HT1080 (cell line): ENCODE data around the gene CEP85. TPM values are rescaled to one million over a fixed set of nuclear protein-coding genes. Genes with fewer than 3 reads are reported as not detected.
A peak's percentile ranks its signal among the peaks of the same experiment; 100 is the strongest.
"Not testable (repeated sequence)": the region's sequence is repeated elsewhere in the genome, so short reads cannot be mapped to it uniquely, and the experiment has no call there.

Source experiments
- DNase-seq: peaks from one replicate; pipeline ENCODE4 v3.0.0-alpha.2; 2015; ENCODE audit warnings: low read depth
- total RNA-seq: library from RNA; depleted of rRNA; stranded (reverse); fragments of >200 nt; shearing (Covaris generic); gene quantifications from 2 replicates; pipeline ENCODE4 v1.2.3, GENCODE V29; 2014

Gene CEP85
- total RNA-seq, 1 experiment from 2014 or later, result 18.3 TPM

DNA sequence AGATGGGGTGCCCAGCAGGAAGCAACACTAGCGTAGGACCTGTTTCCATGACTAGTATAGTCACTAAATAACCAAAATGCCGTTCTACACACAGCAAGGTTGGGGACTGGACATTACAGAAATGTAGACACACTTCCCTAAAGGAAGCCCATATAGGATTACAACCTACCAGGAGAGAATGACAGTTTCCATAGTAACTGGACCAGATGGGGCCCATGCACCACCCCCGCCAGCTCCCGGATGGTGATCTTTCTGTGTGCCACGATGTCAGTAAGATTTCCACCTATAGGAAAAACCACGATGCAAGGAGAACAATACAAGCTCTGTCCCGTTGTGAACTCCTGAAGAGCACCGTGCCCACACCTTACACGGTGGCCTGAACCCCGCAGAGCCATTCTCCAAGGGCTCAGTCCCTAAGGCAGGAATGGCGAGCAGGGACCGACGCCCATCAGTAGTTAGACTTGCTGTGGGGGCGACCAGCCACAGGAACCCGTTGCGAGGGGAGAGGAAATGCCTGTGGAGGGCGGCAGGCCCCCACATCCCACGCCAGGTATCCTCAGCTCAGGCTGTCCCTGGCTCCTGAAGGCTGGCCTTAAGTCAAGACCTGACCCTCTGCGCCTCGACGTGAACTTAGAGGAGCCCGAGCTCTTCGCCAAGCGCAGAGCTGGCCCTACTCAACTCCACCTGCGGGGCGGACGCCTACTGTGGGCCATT, 13.6 kb upstream of the CEP85 start:
- no peak for DNase-seq

DNA sequence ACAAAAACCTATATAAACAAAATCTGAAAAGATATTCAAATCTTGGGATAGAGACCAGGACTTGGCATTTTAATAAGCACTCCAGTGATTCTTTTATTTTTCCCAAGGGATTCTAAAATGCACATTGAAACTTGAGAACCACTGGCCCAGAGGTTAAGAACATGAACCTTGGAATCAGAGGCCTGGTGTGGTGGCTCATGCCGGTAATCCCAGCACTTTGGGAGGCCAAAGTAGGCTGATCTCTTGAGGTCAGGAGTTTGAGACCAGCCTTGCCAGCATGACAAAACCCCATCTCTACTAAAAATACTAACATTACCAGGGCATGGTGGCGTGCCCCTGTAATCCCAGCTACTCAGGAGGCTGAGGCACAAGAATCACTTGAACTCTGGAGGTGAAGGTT, 12.9 kb upstream of the CEP85 start:
- no peak for DNase-seq

DNA sequence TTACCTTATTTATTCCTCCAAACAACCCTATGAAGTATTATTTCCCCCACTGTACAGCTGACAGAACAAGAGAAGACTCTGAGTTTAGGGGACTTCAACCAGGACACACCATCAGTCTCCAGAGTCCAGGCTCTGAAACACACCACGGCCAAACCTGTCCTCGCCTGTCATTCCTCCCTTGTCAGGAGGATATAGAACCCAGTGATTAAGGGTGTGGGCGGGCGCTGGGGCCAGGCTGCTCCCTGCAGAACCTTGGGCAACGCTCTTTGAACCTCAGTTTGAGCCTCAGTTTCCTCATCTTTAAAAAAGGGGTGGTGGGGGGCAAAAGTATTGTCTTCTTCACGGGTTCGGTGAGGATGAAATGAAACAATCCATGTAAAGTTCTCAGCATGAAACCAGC, 9.4 kb upstream of the CEP85 start:
- DNase-seq, result no peak

DNA sequence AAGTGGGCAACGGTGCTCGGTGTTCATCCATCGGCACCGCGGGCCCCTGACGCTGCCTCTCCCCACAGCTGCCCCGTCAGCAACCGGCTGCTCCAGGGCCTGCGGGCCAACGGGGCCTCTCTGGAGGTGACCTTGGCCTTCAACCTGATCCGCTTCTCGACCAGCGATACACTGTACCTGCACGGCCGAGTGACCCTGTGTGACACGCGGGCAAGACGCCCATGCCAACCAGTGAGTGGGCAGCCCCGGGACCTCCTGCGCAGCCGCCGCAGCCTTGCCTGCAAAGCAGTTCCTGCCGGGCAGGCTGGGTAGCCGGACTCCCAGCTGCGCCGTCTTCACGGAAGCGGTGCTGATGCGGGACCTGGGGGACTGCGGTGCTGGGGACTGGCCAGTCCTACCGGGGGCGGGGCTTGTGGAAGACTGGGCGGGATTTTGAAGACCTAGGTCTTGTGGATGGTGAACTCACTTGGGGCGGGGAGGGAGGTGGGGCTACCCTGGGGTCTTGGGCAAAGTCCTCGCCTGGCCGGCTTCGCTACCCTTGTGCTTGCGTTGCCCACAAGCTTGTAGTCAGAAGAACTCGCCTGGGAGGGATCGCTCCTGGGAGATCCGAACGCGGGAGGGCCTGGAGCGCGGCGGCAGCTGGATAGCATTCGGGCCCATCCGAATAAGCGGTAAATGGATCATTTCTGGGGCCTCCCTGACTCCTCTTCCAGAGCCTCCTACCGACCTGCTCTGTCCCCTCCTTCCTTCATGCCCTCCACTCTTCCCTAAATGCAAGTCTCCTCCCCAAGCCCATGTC, 8.8 kb upstream of the CEP85 start:
- no peak for DNase-seq

DNA sequence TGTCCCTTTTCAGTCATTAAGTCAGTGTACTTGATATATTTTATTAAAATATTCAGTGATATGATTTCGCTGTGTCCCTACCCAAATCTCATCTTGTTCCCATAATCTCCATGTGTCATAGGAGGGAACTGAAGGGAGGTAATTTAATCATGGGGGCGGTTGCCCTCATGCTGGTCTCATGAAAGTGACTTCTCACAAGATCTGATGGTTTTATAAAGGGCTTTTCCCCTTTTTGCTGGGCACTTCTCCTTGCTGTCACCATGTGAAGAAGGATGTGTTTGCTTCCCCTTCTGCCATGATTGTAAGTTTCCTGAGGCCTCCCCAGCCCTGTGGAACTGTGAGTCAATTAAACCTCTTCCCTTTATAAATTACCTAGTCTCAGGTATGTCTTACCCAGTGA, 3.3 kb upstream of the CEP85 start:
- not testable (repeated sequence) for DNase-seq

DNA sequence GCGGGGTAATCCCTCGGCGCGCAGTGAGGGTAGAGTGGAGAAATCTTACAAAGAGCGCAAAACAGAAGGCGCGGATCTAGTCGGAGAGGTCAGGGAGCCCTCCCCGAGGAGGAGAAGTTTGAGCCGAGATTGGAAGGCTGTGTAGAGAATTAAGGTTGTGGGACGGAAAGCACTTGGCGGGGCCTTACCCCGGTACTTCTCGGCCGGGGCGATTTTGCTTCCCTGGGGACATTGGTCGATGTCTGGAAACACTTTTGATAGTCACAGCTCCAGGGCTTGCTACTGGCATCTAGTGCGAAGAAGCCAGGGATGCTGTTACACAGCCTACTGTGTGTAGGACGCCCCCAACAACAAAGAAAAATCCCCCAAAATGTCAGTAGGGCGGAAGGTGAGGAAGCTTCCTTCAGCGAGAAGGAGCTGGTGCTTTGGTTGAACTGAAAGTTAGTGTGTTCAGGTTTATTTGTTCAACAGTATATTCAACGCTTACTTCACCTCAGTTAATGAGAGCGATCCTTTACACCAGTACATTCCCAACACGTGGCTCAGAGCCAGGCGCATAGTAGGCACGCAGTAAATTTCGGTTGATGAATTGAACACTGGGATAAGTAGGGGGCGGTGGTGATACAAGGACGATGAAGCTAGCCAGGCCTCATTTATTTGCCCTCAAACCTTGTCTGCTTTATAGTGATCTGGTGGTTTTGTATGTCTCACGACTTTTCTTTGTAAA, 807 bp downstream of the CEP85 start:
- peak; percentile 29 for DNase-seq

DNA sequence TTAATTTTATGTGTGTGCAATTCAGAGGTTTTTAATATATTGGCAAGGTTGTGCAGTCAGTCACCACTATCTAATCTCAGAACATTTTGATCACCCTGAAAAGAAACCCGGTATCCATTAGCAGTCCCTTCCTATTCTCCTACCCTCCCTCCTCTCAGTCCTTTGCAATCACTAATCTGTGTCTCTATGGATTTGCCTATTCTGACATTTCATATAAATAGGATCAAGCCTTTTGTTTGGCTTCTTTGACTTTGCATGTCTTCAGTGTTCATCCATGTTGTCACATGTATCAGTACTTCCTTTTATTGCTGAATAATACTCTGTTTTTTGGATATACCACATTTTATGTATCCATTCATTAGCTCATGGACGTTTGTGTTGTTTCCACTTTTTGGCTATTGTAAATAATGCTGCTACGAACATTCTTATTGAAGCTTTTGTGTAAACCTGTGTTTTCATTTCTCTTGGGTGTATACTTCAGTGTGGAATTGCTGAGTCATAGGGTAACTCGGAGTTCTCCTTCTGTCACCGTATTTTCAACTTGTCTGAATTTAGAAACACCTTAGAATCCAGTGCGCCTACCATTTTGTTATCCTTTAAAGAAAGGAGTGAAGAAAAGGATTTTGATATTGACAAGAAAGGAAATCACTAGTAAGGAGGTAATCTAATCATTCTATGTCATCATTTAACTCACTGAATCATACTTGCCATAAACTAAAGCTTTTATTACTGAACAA, 3.4 kb downstream of the CEP85 start:
- DNase-seq, result peak; percentile 3

DNA sequence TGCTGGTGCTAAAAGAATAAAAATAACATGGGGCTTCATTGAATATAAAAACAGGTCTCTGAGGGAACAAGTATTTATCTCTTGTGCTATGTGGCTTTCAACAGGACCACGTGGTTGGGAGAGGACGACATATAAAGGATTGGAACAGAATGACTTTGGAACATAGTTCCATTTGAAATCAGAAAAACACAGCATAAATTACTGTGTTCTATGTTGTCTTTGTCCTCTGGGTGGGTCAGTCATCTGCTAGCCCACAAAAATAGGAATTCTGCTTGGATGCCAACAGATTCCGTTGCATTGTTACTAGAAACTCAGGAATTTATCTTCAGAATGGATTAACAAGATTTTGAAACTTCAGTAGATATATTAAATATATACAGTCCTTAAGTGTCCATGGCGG, 5.9 kb downstream of the CEP85 start:
- DNase-seq, result no peak

DNA sequence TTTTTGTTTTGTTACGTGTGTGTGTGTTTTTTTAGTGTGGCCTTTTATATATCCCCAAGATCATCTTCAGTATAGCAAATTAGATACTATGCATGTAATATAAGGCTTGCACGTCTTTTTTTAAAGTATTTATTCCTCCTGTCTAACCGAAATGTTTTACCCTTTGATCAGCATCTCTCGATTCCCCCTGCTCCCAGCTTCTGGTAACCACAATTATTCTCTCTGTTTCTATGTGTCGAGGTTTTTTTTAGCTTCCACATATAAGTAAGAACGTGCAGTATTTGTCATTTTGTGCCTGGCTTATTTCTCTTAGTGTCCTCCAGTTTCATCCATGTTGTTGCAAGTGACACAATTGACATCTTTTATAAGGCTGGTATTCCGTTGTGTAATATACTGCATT, 18.7 kb downstream of the CEP85 start:
- no peak for DNase-seq

DNA sequence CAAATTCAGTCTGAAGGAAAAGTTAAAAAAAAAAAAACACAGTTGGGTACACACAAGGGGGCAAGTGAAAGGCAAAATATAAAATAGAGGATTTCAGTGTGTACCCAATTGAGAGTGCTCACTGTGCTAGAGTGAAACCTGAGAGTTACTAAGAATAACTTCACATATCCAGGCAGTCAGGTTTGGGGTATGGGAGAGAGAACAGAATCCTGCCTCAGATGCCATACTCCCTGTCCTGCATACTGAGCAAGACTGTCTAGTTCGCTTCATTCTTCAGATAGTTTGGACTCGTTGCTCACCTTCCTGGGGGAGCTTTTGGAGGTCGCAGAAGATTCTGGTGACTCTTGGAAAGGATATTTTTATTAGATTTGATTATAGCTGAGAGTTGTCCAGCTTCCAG, 20.4 kb downstream of the CEP85 start:
- DNase-seq, result no peak

DNA sequence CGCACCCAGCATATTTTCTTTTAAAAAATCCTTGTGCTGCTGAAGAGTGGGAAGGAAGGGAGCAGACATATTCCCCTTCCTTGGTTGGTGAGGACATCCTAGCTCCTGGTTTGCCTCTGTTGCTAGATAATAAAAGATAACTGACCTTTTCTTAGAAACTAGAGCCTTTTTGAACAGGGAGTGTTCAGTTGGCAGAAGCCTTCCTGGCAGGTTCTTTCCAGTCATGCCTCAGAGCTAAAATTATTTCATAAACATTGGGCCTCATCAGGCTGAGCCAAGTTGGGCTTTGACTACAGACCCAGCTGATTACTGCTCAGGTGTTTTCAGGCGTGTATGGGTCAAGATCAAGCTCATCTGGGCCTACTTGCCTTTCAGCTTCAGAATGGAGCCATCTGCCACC, 23.2 kb downstream of the CEP85 start:
- no peak for DNase-seq

DNA sequence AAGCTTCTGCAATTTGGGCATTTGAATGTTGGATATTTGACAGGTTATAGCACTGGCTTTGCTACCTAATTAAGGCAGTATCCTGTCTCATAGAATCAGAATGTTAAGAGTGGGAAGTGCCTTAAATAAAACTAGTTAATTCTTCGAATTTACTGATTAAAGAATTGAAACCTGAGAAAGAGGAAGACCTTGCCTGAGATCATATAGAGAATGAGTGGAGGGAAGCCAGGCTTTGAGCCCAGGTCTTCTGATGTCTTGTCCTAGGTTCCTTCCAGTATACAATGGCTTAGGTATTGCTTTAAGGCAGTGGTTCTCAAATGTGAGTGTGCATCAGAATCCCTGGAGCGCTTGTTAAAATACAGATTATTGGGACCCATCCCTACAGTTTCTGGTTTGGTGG, 25.0 kb downstream of the CEP85 start:
- no peak for DNase-seq

DNA sequence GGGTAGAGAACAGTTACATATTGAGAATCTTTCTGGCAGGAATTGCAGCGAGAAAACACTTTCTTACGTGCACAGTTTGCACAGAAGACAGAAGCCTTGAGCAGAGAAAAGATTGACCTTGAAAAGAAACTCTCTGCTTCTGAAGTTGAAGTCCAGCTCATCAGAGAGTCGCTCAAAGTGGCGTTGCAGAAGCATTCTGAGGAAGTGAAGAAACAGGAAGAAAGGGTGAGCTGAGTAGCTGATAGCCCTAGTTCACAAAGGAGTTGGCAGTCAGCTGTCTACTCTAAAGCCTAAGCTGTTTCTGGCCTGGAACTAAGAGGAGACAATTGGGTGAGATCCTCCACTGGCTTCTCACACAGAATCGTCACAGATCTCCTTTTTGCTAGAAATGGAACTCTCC, 25.6 kb downstream of the CEP85 start:
- DNase-seq, result no peak

DNA sequence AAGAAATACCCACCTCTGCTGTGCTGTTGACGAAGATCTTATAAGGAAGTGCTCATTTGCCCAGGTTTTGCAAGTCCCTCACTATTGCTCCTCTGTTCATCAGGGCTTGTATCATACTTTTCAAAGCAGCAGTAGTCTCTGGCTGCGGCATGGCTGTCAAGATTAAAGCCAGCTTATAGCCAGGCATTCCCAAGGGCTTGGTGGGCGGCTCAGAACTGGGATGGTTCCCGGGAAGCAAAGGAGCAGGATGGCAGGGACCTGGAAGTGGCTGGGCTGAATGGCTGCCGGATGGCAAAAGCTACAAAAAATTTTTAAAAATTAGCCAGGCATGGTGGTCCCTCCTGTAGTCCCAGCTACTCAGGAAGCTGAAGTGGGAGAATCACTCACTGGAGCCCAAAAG, 29.2 kb downstream of the CEP85 start:
- no peak for DNase-seq

DNA sequence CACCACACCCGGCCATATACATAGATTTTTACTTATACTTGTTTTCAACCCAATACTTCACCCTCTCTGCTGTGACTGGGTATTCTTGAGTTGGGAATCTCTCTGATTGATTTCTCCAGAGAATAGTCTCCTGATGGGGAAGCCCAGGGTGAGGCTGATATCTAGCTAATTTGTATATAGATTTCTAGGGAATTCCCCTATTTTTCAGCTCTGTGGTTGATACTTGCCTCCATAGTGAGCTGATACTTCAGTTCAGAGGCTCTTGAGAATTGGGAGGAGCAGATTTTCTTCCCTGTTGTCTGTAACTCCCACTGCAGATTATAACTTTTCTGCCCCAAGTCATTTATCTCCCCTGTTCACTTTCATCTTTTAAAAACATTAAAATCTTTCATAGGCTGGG, 31.4 kb downstream of the CEP85 start:
- no peak for DNase-seq

DNA sequence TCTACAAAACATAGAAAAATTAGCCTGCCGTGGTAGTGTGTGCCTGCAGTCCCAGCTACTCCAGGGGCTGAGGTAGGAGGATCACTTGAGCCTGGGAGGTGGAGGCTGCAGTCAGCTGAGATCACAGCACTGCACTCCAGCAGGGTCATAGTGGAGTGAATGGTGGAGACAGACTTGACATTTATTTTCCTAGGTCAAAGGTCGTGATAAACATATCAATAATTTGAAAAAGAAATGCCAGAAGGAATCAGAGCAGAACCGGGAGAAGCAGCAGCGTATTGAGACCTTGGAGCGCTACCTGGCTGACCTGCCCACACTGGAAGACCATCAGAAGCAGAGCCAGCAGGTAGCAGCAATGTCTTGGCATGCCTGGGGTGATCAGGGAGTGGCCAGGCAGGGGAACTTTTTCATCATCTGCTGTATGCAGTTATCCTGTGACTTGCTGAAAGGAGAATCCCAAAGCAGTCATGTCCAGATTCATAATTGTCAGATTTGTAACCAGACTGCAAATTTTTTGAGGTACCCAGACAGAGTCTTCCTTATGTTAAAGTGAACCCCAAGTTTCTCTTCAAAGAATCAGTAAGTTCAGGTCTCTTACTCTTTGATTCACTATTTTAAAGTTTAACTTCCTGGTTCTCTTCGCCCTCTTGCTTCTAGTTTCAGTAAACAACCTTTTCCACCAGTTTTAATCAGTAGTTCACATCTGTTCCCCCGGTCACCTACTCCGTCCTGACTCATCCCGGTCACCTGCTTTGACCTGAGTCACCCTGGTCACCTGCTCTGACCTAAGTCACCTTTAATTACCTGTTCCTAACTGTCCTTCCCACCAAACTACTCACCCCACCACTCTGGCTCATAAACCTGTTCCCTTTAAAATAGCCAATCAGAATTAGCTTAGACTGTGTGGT, 34.5 kb downstream of the CEP85 start:
- no peak for DNase-seq

DNA sequence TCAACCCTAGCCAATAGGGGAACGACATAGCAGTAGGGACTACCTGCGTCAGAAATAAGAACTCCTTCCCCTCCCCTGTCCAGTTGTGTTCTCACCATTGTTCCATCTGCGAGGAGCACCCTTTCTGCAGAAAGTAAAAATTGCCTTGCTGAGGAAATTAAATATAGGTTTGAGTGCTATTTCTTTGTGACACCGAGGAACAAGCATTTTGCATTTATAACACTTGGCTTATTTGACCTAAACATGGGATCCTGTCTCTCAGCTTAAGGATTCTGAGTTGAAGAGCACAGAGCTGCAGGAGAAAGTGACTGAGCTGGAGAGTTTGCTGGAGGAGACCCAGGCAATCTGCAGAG, 35.2 kb downstream of the CEP85 start:
- no peak for DNase-seq

DNA sequence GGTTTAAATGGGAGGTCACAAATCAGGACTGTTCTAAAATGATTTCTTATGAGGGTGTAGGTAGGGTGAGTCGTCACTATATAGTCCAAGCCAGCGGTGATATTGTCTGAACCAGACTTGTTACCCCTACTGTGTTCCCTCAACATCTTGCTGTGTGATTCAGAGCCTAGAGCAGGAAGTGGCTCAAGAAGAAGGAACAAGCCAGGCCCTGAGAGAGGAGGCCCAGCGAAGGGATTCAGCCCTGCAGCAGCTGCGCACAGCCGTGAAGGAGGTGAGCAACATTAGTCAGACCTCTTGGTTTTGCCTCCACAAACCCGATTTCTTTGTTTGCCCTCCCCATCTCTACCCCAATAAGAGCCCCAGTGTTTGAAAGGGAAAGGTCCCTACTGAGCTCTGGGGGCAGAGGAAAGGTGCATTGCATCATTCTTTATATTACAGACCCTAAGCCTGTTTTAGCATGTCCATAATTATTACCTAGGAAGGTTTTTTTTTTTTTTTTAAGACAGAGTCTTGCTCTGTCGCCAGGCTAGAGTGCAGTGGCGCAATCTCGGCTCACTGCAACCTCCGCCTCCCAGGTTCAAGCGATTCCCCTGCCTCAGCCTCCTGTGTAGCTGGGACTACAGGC, 40.9 kb downstream of the CEP85 start:
- peak; percentile 70 for DNase-seq

DNA sequence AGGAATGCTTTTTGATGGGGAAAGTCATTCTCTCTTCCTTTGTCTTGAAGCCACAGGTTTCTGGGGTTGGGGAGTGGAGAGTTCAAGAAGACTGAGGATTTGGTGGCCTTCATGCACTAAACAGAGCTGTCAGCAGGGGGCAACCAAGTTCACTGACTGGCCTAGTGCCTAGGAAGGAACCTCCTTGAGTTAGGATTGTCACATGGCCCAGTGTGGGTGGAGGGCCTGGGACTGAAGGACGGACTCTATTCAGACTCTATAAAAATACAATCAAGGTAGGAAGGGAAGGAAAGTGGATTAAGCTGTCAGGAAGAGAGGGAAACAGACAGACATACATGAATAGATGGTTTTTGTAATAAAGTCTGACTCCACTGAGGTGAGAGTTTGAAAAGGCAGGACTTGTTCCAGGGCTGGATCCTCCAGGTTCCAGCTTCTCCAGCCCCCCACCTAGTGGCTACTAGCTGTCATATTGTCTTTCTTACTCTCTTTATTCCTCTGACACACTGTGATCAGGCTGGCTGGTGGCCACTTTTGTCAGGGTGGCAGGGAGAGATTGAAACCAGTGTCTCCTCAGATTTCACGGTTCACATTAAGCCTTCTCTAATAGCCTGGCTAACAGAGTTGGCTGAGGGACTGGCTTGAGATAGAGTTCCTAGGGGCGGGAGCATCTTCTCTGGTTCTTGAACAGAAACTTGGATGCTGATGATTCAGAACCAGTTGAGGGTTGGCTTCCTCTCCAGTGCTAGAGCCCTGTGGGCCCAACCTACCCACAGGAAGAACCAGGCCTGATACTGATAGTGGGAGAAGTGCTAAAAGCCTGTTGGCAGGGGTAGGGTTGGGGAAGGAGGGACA, 41.8 kb downstream of the CEP85 start:
- DNase-seq, result peak; percentile 97
